Measurements from ENCODE around the gene MYBPC2. TPM values are rescaled to one million over a fixed set of nuclear protein-coding genes. Genes with fewer than 3 reads are reported as not detected.

MYBPC2 gene
- total RNA-seq, 4 donors from 2014 or later, result 0.13 TPM; not detected in 3

DNA sequence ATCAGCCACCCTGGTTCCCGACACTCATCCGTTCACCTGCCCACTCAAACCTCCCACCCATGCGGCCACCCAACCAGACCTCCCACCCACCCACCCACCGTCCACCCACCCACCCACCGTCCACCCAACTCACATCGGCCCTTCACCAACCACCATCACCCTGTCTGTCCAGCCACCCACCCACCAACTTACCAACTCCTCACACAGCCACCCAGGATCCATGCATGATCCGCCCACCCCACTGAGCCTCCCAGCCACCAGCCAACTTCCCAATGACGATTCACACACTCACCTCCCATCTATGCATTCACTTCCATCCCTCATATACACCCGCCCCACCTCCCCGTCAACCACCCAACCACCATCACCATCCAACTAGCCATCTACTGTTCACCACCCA, 74.0 kb downstream of the MYBPC2 start:
- intact Hi-C loops (cut with DNase I), result no loop called here
- WGBS, 2 donors, result 92 to 97% methylated on average over 5 to 10 of the region's 10 CpGs

DNA sequence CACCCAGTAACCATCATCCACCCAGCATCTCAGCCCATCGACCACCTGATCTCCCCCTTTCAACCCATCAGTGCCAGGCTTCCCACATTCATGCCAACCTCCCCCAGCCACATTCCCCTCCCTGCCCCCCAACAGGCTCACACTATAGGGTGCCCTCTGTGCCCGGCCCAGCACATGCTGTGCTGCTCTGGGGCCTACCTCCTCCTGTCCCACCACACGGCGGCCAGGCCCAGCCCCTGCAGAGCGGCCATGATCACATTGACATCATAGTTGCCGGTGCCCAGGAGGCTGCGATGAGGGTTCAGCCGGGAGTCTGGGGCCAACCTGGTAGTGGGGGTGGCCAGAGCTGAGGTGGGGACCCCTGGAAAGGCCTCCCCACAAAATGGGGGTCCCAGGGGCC, 74.7 kb downstream of the MYBPC2 start:
- 93 to 99% methylated on average over 5 to 8 of the region's 8 CpGs for WGBS, 2 donors
- no peak overlapping the region for H3K4me3 ChIP-seq (replicated peaks in 1 of 3)
- DNase-seq, result no peak
- H3K36me3 ChIP-seq, result peaks cover 0 to 6% of the 10 kb centered on the region in 2 donors
- H3K27me3 ChIP-seq, result no peaks in the 10 kb centered on the region
- H3K27ac ChIP-seq, result no peak overlapping the region
- intact Hi-C loops (cut with DNase I), result no loop called here
- peaks cover 12 to 15% of the 10 kb centered on the region in 2 donors for H3K4me1 ChIP-seq
- TF ChIP-seq POLR2A (IDR thresholded peaks at IDR 0.05) (no peak), CTCF (IDR thresholded peaks at IDR 0.05) (no peak)
- H3K9me3 ChIP-seq, result no peaks in the 10 kb centered on the region

More for the DNA sequence above, 74.0 kb downstream of the MYBPC2 start:
- peaks cover 17 to 20% of the 10 kb centered on the region in 2 donors for H3K4me1 ChIP-seq
- TF ChIP-seq CTCF (IDR thresholded peaks at IDR 0.05) (no peak), POLR2A (IDR thresholded peaks at IDR 0.05) (no peak)
- H3K9me3 ChIP-seq, result no peaks in the 10 kb centered on the region
- peaks cover 0 to 6% of the 10 kb centered on the region in 2 donors for H3K36me3 ChIP-seq
- no peak overlapping the region for H3K27ac ChIP-seq
- no peaks in the 10 kb centered on the region for H3K27me3 ChIP-seq
- no peak overlapping the region for H3K4me3 ChIP-seq (replicated peaks in 1 of 3)
- no peak for DNase-seq

GRCh38 chr19:50508843-50509190, 76.1 kb downstream of the MYBPC2 start:
- 81 to 82% methylated on average over 3 of the region's 3 CpGs for WGBS, 2 donors

DNA sequence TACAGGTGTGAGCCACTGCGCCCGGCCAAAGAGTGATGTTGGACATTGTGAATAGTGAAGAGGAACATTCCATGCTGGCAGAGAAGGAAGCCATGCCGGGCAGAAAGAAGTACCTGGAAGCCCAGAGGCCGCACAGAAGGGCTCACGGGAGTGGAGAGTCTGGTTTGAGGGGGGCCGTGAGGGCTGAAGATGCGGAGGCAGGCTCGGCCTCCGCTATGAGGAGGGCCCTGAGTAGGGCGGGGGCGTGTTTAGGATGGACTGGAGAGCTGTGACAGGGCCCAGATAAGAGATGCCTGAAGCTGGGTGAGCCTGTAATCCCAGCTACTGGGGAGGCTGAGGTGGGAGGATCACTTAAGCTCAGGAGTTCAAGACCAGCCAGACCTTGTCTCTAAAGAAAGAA, 76.7 kb downstream of the MYBPC2 start:
- Histone ChIP-seq H3K27ac (no peak overlapping the region), H3K27me3 (no peaks in the 10 kb centered on the region), H3K4me1 (peaks cover 6 to 10% of the 10 kb centered on the region in 2 donors), H3K4me3 (replicated peaks in 1 of 3) (no peak overlapping the region), H3K36me3 (peaks cover 0 to 6% of the 10 kb centered on the region in 2 donors), H3K9me3 (no peaks in the 10 kb centered on the region)
- intact Hi-C loops (cut with DNase I), result no loop called here
- DNase-seq, result no peak
- TF ChIP-seq POLR2A (IDR thresholded peaks at IDR 0.05), result no peak
- TF ChIP-seq CTCF (IDR thresholded peaks at IDR 0.05), result no peak
- 86 to 88% methylated on average over 11 of the region's 11 CpGs for WGBS, 2 donors

More at GRCh38 chr19:50508843-50509190, 76.1 kb downstream of the MYBPC2 start:
- H3K36me3 ChIP-seq, result peaks cover 0 to 6% of the 10 kb centered on the region in 2 donors
- TF ChIP-seq CTCF (IDR thresholded peaks at IDR 0.05), result no peak
- TF ChIP-seq POLR2A (IDR thresholded peaks at IDR 0.05), result no peak
- no peak overlapping the region for H3K27ac ChIP-seq
- no peak for DNase-seq
- H3K4me1 ChIP-seq, result peaks cover 6 to 10% of the 10 kb centered on the region in 2 donors
- no peak overlapping the region for H3K4me3 ChIP-seq (replicated peaks in 1 of 3)
- no peaks in the 10 kb centered on the region for H3K27me3 ChIP-seq
- intact Hi-C loops (cut with DNase I), result no loop called here
- no peaks in the 10 kb centered on the region for H3K9me3 ChIP-seq

GRCh38 chr19:50510121-50510670, 77.5 kb downstream of the MYBPC2 start:
- H3K27ac ChIP-seq, result peak overlapping the region in 1 of 3 donors; percentile 69
- WGBS, 2 donors, result 58 to 68% methylated on average over 14 to 19 of the region's 26 CpGs
- H3K4me1 ChIP-seq, result peaks cover 6 to 10% of the 10 kb centered on the region in 2 donors
- TF ChIP-seq CTCF (IDR thresholded peaks at IDR 0.05) (no peak), POLR2A (IDR thresholded peaks at IDR 0.05) (no peak)
- intact Hi-C loops (cut with DNase I), result loop anchor here (5.0 kb wide), 1 partner anchor 33 kb away; the partner anchor contains the start of genes EMC10 and GARIN5A
- H3K4me3 ChIP-seq (replicated peaks in 1 of 3), result peak overlapping the region in 2 of 3 donors; percentile 59 to 69
- no peak for DNase-seq
- H3K36me3 ChIP-seq, result peaks cover 0 to 6% of the 10 kb centered on the region in 2 donors
- no peaks in the 10 kb centered on the region for H3K9me3 ChIP-seq
- no peaks in the 10 kb centered on the region for H3K27me3 ChIP-seq

All from thyroid gland (tissue), 4 donors.